Neural cell (in vitro differentiated cells): ENCODE results near the gene C11orf97. TPM values are rescaled to one million over a fixed set of nuclear protein-coding genes. Genes with fewer than 3 reads are reported as not detected.
A peak's percentile ranks its signal among the peaks of the same experiment; 100 is the strongest.

Experiments used
- H2AFZ ChIP-seq: fragments of 200-600, 300-800 bp; sonication (generic), shearing (Covaris generic); 2 replicates; pipeline ENCODE4 v1.6.0; 2014; ENCODE audit warnings: low read depth, mild to moderate bottlenecking, antibody characterized with exemption, low read length, moderate library complexity
- H3F3A ChIP-seq: fragments of 200-600 bp; shearing (Covaris generic); 2 replicates; pipeline ENCODE4 v1.6.1; 2016; ENCODE audit warnings: mild to moderate bottlenecking, moderate library complexity, mixed read lengths, antibody characterized with exemption, low read length; ENCODE audit not compliant: insufficient read depth, poor library complexity, severe bottlenecking
- H3K27ac ChIP-seq: fragments of 200-600, 300-800 bp; sonication (generic), shearing (Covaris generic); 2 replicates; pipeline ENCODE4 v1.5.1; 2014; ENCODE audit warnings: mild to moderate bottlenecking, low read length, moderate library complexity
- H3K27me3 ChIP-seq: fragments of 300-800, 200-600 bp; sonication (generic), shearing (Covaris generic); 2 replicates; pipeline ENCODE4 v1.6.0; 2014; ENCODE audit warnings: mild to moderate bottlenecking, low read depth, low read length, moderate library complexity; ENCODE audit not compliant: insufficient read depth
- H3K36me3 ChIP-seq: fragments of 300-800, 200-600 bp; sonication (generic), shearing (Covaris generic); 2 replicates; pipeline ENCODE4 v1.5.1; 2014; ENCODE audit warnings: mild to moderate bottlenecking, antibody characterized with exemption, low read length, moderate library complexity; ENCODE audit not compliant: insufficient read depth
- H3K4me2 ChIP-seq: fragments of 300-800, 200-600 bp; sonication (generic), shearing (Covaris generic); 2 replicates; pipeline ENCODE4 v1.6.0; 2014; ENCODE audit warnings: mild to moderate bottlenecking, low read length
- H3K4me3 ChIP-seq: fragments of 300-800, 200-600 bp; sonication (generic), shearing (Covaris generic); 2 replicates; pipeline ENCODE4 v1.5.1; 2014; ENCODE audit warnings: mild to moderate bottlenecking, low read length, moderate library complexity
- H3K79me2 ChIP-seq: fragments of 200-600 bp; shearing (Covaris generic); replicated peaks from 2 replicates; pipeline ENCODE4 v1.6.0; 2014; ENCODE audit warnings: mild to moderate bottlenecking, low read length, moderate library complexity; ENCODE audit not compliant: insufficient read depth
- H3K9ac ChIP-seq: fragments of 300-800, 200-600 bp; sonication (generic), shearing (Covaris generic); 2 replicates; pipeline ENCODE4 v1.6.1; 2016; ENCODE audit warnings: mild to moderate bottlenecking, low read length, mixed read lengths
- H3K9me2 ChIP-seq: fragments of 200-600 bp; shearing (Covaris generic); 2 replicates; pipeline ENCODE4 v1.6.1; 2016; ENCODE audit warnings: mild to moderate bottlenecking, low read length, mixed read lengths; ENCODE audit not compliant: insufficient read depth
- H3K9me3 ChIP-seq: fragments of 200-600, 300-800 bp; sonication (generic), shearing (Covaris generic); 2 replicates; pipeline ENCODE4 v1.6.1; 2016; ENCODE audit warnings: mild to moderate bottlenecking, mixed run types, low read length, moderate library complexity, mixed read lengths
- H4K20me1 ChIP-seq: fragments of 200-600 bp; shearing (Covaris generic); 2 replicates; pipeline ENCODE4 v1.6.1; 2016; ENCODE audit warnings: mild to moderate bottlenecking, mixed run types; ENCODE audit not compliant: insufficient read depth
- CTCF ChIP-seq: fragments of 450-650 bp; IDR thresholded peaks from 2 replicates; pipeline ENCODE4 v1.5.1; 2014; ENCODE audit warnings: antibody characterized with exemption, mild to moderate bottlenecking, moderate library complexity; ENCODE audit not compliant: poor library complexity, severe bottlenecking
- EP300 ChIP-seq: fragments of 450-650 bp; conservative IDR thresholded peaks from 2 replicates; pipeline ENCODE4 v1.6.1; 2014; ENCODE audit warnings: antibody characterized with exemption, mild to moderate bottlenecking, moderate library complexity; ENCODE audit not compliant: poor library complexity, severe bottlenecking
- EZH2 ChIP-seq: fragments of 200-600, 300-800 bp; shearing (Covaris generic), sonication (generic); IDR thresholded peaks from 2 replicates; pipeline ENCODE4 v1.6.1; 2014; ENCODE audit warnings: antibody characterized with exemption, low read length, borderline replicate concordance, mild to moderate bottlenecking; ENCODE audit not compliant: insufficient read depth, poor library complexity, severe bottlenecking
- MXI1 ChIP-seq: fragments of 450-650 bp; conservative IDR thresholded peaks from 2 replicates; pipeline ENCODE4 v1.6.1; 2014; ENCODE audit warnings: antibody characterized with exemption, mild to moderate bottlenecking; ENCODE audit not compliant: poor library complexity, severe bottlenecking
- POLR2AphosphoS5 ChIP-seq: IDR thresholded peaks from 2 replicates; pipeline ENCODE4 v1.6.1; 2012
- RAD21 ChIP-seq: fragments of 450-650 bp; conservative IDR thresholded peaks from 2 replicates; pipeline ENCODE4 v1.6.1; 2014; ENCODE audit warnings: antibody characterized with exemption, mild to moderate bottlenecking, moderate library complexity
- SMC3 ChIP-seq: fragments of 450-650 bp; conservative IDR thresholded peaks from 2 replicates; pipeline ENCODE4 v1.6.1; 2014; ENCODE audit warnings: antibody characterized with exemption, mild to moderate bottlenecking, moderate library complexity; ENCODE audit not compliant: poor library complexity
- TAF1 ChIP-seq: IDR thresholded peaks from 2 replicates; pipeline ENCODE4 v1.6.1; 2012; ENCODE audit warnings: low read depth
- polyA plus RNA-seq: library from polyadenylated mRNA; depleted of rRNA; stranded (reverse); fragments of >200 nt; gene quantifications from 2 replicates; pipeline ENCODE4 v1.2.3, GENCODE V29; 2014
- TF ChIP-seq, protein P1 (sequence below): IDR thresholded peaks from 2 replicates; pipeline ENCODE4 v1.6.1; 2012; ENCODE audit warnings: borderline replicate concordance

The C11orf97 gene
- polyA plus RNA-seq, 1 donor from 2014 or later: 0.47 TPM

- H4K20me1 ChIP-seq: no peaks in the 10 kb centered on the region
- H3K9ac ChIP-seq: no peak overlapping the region
- H3K79me2 ChIP-seq: no peaks in the 10 kb centered on the region
- peaks cover 30% of the 10 kb centered on the region for H3K27me3 ChIP-seq
- no peaks in the 10 kb centered on the region for H3K9me3 ChIP-seq
- no peak overlapping the region for H3K4me2 ChIP-seq
- no peaks in the 10 kb centered on the region for H3K36me3 ChIP-seq
- no peaks in the 10 kb centered on the region for H3F3A ChIP-seq
- H2AFZ ChIP-seq: no peak overlapping the region
- peak overlapping the region; percentile 9 for H3K4me3 ChIP-seq
- no peaks in the 10 kb centered on the region for H3K9me2 ChIP-seq
- TF ChIP-seq EP300 (no peak), CTCF (no peak), TAF1 (no peak), POLR2AphosphoS5 (no peak), SMC3 (no peak), RAD21 (no peak), MXI1 (no peak), EZH2 (no peak)
- TF ChIP-seq, protein P1, sequence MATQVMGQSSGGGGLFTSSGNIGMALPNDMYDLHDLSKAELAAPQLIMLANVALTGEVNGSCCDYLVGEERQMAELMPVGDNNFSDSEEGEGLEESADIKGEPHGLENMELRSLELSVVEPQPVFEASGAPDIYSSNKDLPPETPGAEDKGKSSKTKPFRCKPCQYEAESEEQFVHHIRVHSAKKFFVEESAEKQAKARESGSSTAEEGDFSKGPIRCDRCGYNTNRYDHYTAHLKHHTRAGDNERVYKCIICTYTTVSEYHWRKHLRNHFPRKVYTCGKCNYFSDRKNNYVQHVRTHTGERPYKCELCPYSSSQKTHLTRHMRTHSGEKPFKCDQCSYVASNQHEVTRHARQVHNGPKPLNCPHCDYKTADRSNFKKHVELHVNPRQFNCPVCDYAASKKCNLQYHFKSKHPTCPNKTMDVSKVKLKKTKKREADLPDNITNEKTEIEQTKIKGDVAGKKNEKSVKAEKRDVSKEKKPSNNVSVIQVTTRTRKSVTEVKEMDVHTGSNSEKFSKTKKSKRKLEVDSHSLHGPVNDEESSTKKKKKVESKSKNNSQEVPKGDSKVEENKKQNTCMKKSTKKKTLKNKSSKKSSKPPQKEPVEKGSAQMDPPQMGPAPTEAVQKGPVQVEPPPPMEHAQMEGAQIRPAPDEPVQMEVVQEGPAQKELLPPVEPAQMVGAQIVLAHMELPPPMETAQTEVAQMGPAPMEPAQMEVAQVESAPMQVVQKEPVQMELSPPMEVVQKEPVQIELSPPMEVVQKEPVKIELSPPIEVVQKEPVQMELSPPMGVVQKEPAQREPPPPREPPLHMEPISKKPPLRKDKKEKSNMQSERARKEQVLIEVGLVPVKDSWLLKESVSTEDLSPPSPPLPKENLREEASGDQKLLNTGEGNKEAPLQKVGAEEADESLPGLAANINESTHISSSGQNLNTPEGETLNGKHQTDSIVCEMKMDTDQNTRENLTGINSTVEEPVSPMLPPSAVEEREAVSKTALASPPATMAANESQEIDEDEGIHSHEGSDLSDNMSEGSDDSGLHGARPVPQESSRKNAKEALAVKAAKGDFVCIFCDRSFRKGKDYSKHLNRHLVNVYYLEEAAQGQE: no peak
- H3K27ac ChIP-seq: no peak overlapping the region
Observed at GRCh38 chr11:94546886-94547285, 34.6 kb downstream of the C11orf97 start.

- H2AFZ ChIP-seq: no peak overlapping the region
- H4K20me1 ChIP-seq: no peaks in the 10 kb centered on the region
- H3K27ac ChIP-seq: no peak overlapping the region
- TF ChIP-seq MXI1: no peak
- TF ChIP-seq, protein P1: no peak
- TF ChIP-seq TAF1: no peak
- no peak for TF ChIP-seq EZH2
- no peak for TF ChIP-seq SMC3
- no peak for TF ChIP-seq EP300
- H3K27me3 ChIP-seq: peaks cover 17% of the 10 kb centered on the region
- no peak overlapping the region for H3K9ac ChIP-seq
- H3K9me3 ChIP-seq: no peaks in the 10 kb centered on the region
- no peaks in the 10 kb centered on the region for H3F3A ChIP-seq
- H3K9me2 ChIP-seq: no peaks in the 10 kb centered on the region
- no peaks in the 10 kb centered on the region for H3K36me3 ChIP-seq
- no peak overlapping the region for H3K4me3 ChIP-seq
- no peak overlapping the region for H3K4me2 ChIP-seq
- no peaks in the 10 kb centered on the region for H3K79me2 ChIP-seq
Observed at GRCh38 chr11:94549146-94549545, 36.9 kb downstream of the C11orf97 start.
